ENCODE results near the gene CMTM6. TPM values are rescaled to one million over a fixed set of nuclear protein-coding genes. Genes with fewer than 3 reads are reported as not detected.
"Not testable (repeated sequence)": the region's sequence is repeated elsewhere in the genome, so short reads cannot be mapped to it uniquely, and the experiment has no call there.

CMTM6 gene
- total and polyA plus RNA-seq, 2 of the 8 experiments (the other 6 are each of a cell fraction or from before 2014, with no cell fraction given), result 24.0 to 51.5 TPM

- H3K27me3 ChIP-seq (replicated peaks in 1 of 4; ENCODE audit: control insufficient read depth in 3 of 4, extremely low read depth in 1 of 4, insufficient read depth in 3 of 4, low read length in 3 of 4); H2BK120ac ChIP-seq (replicated peaks; ENCODE audit: low read depth, low read length); H3K23me2 ChIP-seq (ENCODE audit: low read depth, low read length); H4K8ac ChIP-seq (ENCODE audit: extremely low read depth, insufficient read depth, low read length); DNase-seq (ENCODE audit: low read depth in 1 of 2, low spot score in 2 of 2); FAIRE-seq; H2BK5ac ChIP-seq (ENCODE audit: low read depth, low read length); H2AK5ac ChIP-seq (ENCODE audit: low read depth, low read length); H2AFZ ChIP-seq (ENCODE audit: low read length); H3K9me3 ChIP-seq (ENCODE audit: insufficient read depth in 2 of 2, low read depth in 1 of 2, low read length in 1 of 2); H2BK20ac ChIP-seq (ENCODE audit: low read length); H3K4me3 ChIP-seq (ENCODE audit: extremely low read depth in 1 of 4, insufficient read depth in 2 of 4, low read depth in 3 of 4, low read length in 4 of 4); H3K14ac ChIP-seq (ENCODE audit: insufficient read length); H4K20me1 ChIP-seq (replicated peaks in 1 of 2; ENCODE audit: control insufficient read depth in 1 of 2, insufficient read depth in 2 of 2, low read length in 2 of 2); H3K27ac ChIP-seq (ENCODE audit: low read depth, low read length); H3K23ac ChIP-seq (ENCODE audit: insufficient read length); POLR2A ChIA-PET (ENCODE audit: partially characterized antibody); H4K5ac ChIP-seq (ENCODE audit: insufficient read length, low read depth, low read length); H2BK12ac ChIP-seq (ENCODE audit: low read depth, low read length); H2BK15ac ChIP-seq (ENCODE audit: low read length); H3K79me2 ChIP-seq (ENCODE audit: control insufficient read depth in 1 of 2, insufficient read depth in 2 of 2, low read length in 2 of 2); H3K4me2 ChIP-seq (ENCODE audit: insufficient read depth in 1 of 2, low read depth in 2 of 2, low read length in 2 of 2); H3K36me3 ChIP-seq (ENCODE audit: control insufficient read depth in 2 of 4, insufficient read depth in 4 of 4, low read length in 3 of 4); H3K79me1 ChIP-seq (ENCODE audit: low read depth, low read length); H4K91ac ChIP-seq (replicated peaks; ENCODE audit: insufficient read length, low read length); H3K4me1 ChIP-seq (replicated peaks in 1 of 4; ENCODE audit: control insufficient read depth in 3 of 4, insufficient read depth in 4 of 4, low read length in 3 of 4); H3K9ac ChIP-seq (replicated peaks in 1 of 4; ENCODE audit: extremely low read depth in 1 of 4, low read depth in 3 of 4, low read length in 3 of 4); H3K4ac ChIP-seq (replicated peaks; ENCODE audit: insufficient read length, low read depth, low read length); H3K18ac ChIP-seq (ENCODE audit: extremely low read depth, low read length); H3K56ac ChIP-seq (replicated peaks; ENCODE audit: insufficient read length, low read depth, low read length): not testable (repeated sequence)
- CTCF ChIA-PET (ENCODE audit: partially characterized antibody), result interaction anchor here (0.8 kb wide), 1 partner anchor 23 kb away, joined by 3 read pairs; no protein-coding TSS in a partner anchor
- 93% methylated on average over 9 of the region's 9 CpGs; no CpG with 5 or more reads in 1 of the 2 experiments for WGBS, 2 experiments (ENCODE audit: extremely low coverage in 1 of 2, insufficient coverage in 1 of 2, insufficient read length in 1 of 2, insufficient replicate concordance in 2 of 2, low coverage in 1 of 2, low lambda C conversion rate in 2 of 2, missing lambda C conversion rate in 1 of 2)
Measured at GRCh38 chr3:32516751-32517150, 14.1 kb upstream of the CMTM6 start.

All from H1 (cell line).